Stomach (tissue), 9 donors: ENCODE measurements around the gene RPS14. TPM values are rescaled to one million over a fixed set of nuclear protein-coding genes. Genes with fewer than 3 reads are reported as not detected.

Experiments
- DNase-seq, 2 donors: peaks; one replicate each; pipeline versions ENCODE4 v3.0.0 to v3.0.0-alpha.2; 2013 to 2019
- H3K27ac ChIP-seq, 5 donors: fragments of 200-600 bp in 4 of 5; sonication (generic) in 4 of 5; one replicate each; pipeline ENCODE4 v1.5.1; 2013 to 2019; ENCODE audit warnings: mild to moderate bottlenecking in 1 of 5, moderate library complexity in 1 of 5
- H3K27me3 ChIP-seq, 3 donors: fragments of 200-600 bp; sonication (generic); one replicate each; pipeline ENCODE4 v1.5.1; 2017 to 2019; ENCODE audit warnings: mixed run types in 1 of 3
- H3K36me3 ChIP-seq, 4 donors: fragments of 200-600 bp; sonication (generic); 1 replicate in 3 of 4; 2 replicates in 1 of 4; pipeline ENCODE4 v1.5.1; 2016 to 2019
- H3K4me1 ChIP-seq, 4 donors: fragments of 200-600 bp; sonication (generic); one replicate each; pipeline ENCODE4 v1.5.1; 2016 to 2019
- H3K4me3 ChIP-seq, 4 donors: fragments of 200-600 bp; sonication (generic) in 3 of 4; one replicate each; pipeline ENCODE4 v1.5.1; 2016 to 2019; ENCODE audit warnings: mild to moderate bottlenecking in 1 of 4
- H3K9me3 ChIP-seq, 4 donors: fragments of 200-600 bp; sonication (generic); one replicate each; pipeline ENCODE4 v1.5.1; 2016 to 2019
- EP300 ChIP-seq: sonication (generic); formaldehyde crosslinking; IDR thresholded peaks from one replicate; pipeline ENCODE4 v1.6.1; 2017; ENCODE audit warnings: antibody characterized with exemption
- POLR2A ChIP-seq, 4 donors: fragments of 450-650 bp; IDR thresholded peaks; one replicate each; pipeline ENCODE4 v1.6.1; 2016; ENCODE audit warnings: antibody characterized with exemption in 4 of 4, control low read depth in 2 of 4, mild to moderate bottlenecking in 1 of 4, moderate library complexity in 1 of 4
- POLR2AphosphoS5 ChIP-seq, 3 donors: sonication (generic); formaldehyde crosslinking; IDR thresholded peaks; one replicate each; pipeline ENCODE4 v1.6.1; 2016; ENCODE audit warnings: antibody characterized with exemption in 3 of 3
- WGBS, 5 donors: extraction: QIAGEN DNeasy Blood & Tissue Kit in 3 of 5; methylation state at CpG; one replicate each; pipeline versions ENCODE4 v1.1.5 to v1.1.7; 2013 to 2018; 5-methylcytosine and 5-hydroxymethylcytosine counted together
- intact Hi-C: fragments of 100-400 bp; cut with DNase I; formaldehyde crosslinking; loops from one replicate; pipeline ENCODE4 v1.15.1; 2023; ENCODE audit warnings: low total_unique reads
- polyA plus RNA-seq, 3 donors: library from polyadenylated mRNA; stranded (reverse); fragments of 200-250 nt; gene quantifications; one replicate each; pipeline ENCODE4 v1.2.3, GENCODE V29; 2013
- total RNA-seq, 5 donors: library from RNA; depleted of rRNA; stranded (reverse); fragments of >200 nt; gene quantifications; one replicate each; pipeline versions ENCODE4 v1.1.0 to v1.2.3, GENCODE V29; 2014 to 2016
- TF ChIP-seq, protein P1 (sequence below), 7 experiments: fragments of 450-650 bp in 4 of 7; fragments of 200-600 bp in 3 of 7; sonication (generic) in 3 of 7; IDR thresholded peaks; one replicate each; pipeline ENCODE4 v1.5.1; 2016 to 2019; ENCODE audit warnings: antibody characterized with exemption in 7 of 7, control low read depth in 2 of 7, mild to moderate bottlenecking in 1 of 7
- donor health status: healthy with polysubstance abuse.
- donor health status: Bipolar disorder and iron deficiency.
- donor health status: healthy.

RPS14 gene
- total and polyA plus RNA-seq, 8 donors: 899 to 6,427 (median 3,570) TPM

DNA sequence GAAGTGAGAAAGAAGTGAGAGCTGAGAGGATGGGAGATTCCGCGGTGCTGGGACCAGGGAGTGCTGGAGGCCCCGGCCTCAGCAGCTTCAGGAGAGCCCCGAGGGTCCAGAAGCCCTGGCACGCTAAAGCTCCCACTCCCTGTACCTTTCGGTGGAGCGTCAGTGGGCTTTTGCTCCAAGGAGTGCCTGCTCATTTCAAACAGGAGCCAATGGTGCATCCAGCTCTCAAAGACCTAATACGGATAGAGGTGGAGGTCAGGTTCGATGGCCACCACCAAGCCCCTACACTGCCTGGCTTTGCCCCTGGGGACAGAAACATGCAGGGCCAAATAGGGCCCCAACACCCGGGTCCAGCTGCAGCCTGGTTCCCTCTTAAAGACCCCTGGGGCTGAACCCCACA lies 45.0 kb downstream of the RPS14 start:
- no peak for DNase-seq
- H3K27ac ChIP-seq: no peak overlapping the region
- H3K36me3 ChIP-seq: peaks cover 59 to 96% (median 75%) of the 10 kb centered on the region in 4 donors
- H3K9me3 ChIP-seq: no peaks in the 10 kb centered on the region
- WGBS, 5 donors: 91 to 95% (median 94%) methylated on average over 5 to 10 of the region's 10 CpGs
- TF ChIP-seq POLR2AphosphoS5 (IDR thresholded peaks at IDR 0.05): no peak
- TF ChIP-seq, protein P1, sequence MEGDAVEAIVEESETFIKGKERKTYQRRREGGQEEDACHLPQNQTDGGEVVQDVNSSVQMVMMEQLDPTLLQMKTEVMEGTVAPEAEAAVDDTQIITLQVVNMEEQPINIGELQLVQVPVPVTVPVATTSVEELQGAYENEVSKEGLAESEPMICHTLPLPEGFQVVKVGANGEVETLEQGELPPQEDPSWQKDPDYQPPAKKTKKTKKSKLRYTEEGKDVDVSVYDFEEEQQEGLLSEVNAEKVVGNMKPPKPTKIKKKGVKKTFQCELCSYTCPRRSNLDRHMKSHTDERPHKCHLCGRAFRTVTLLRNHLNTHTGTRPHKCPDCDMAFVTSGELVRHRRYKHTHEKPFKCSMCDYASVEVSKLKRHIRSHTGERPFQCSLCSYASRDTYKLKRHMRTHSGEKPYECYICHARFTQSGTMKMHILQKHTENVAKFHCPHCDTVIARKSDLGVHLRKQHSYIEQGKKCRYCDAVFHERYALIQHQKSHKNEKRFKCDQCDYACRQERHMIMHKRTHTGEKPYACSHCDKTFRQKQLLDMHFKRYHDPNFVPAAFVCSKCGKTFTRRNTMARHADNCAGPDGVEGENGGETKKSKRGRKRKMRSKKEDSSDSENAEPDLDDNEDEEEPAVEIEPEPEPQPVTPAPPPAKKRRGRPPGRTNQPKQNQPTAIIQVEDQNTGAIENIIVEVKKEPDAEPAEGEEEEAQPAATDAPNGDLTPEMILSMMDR (IDR thresholded peaks at IDR 0.05): no peak
- no peak for TF ChIP-seq EP300
- TF ChIP-seq POLR2A (IDR thresholded peaks at IDR 0.05): no peak
- peaks cover 0 to 27% (median 9%) of the 10 kb centered on the region in 4 donors for H3K4me1 ChIP-seq
- no peak overlapping the region for H3K4me3 ChIP-seq
- no peaks in the 10 kb centered on the region for H3K27me3 ChIP-seq
- intact Hi-C loops: no loop called here

DNA sequence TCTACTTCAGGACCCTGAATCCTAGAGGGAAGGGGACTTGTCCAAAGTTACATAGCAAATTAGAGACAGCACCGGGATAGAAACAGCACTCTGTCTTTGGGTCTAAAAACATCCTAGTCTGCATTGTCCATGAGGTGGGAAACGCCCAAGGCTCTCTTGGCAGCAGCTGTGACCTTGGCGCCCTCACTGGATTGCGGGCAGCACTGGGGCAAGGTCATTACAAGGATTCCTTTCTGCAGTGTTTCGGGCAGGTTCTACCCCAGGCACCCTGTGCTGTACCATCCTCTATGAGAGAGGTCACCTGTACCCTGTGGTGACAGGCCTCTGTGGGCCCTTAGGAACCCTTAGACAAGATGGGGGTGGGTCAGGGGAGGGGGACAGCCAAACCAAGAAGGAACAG lies 45.4 kb downstream of the RPS14 start:
- intact Hi-C loops: no loop called here
- no peak for DNase-seq
- WGBS, 5 donors: 64 to 72% (median 67%) methylated on average over 5 of the region's 5 CpGs
- Histone ChIP-seq H3K9me3 (no peaks in the 10 kb centered on the region), H3K4me3 (no peak overlapping the region), H3K27me3 (no peaks in the 10 kb centered on the region), H3K36me3 (peaks cover 63 to 100% (median 79%) of the 10 kb centered on the region in 4 donors), H3K27ac (no peak overlapping the region), H3K4me1 (peaks cover 0 to 27% (median 7%) of the 10 kb centered on the region in 4 donors)
- no peak for TF ChIP-seq EP300
- TF ChIP-seq, protein P1 (IDR thresholded peaks at IDR 0.05): no peak
- TF ChIP-seq POLR2A (IDR thresholded peaks at IDR 0.05): no peak
- no peak for TF ChIP-seq POLR2AphosphoS5 (IDR thresholded peaks at IDR 0.05)

DNA sequence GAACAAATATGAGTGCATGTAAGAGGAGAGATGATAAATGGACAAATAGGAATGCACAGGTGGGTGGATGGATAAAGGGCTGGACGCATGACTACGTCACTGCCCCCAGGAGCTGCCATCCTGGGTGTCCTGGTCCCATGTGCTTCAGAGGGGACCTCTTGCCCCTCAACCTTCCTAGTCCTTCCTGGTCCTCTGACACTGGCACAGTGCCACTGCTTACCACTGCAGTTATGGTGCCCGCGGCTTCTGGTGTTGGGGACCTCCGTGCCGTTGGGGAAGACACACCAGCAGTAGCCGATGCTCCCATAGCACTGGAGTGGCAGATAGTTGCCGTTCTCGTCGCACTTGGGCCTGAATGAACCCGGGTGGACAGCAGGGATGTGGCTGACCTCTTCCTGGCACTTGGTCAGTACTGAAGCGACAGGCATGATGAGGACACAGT lies 46.6 kb downstream of the RPS14 start:
- intact Hi-C loops: no loop called here
- Histone ChIP-seq H3K36me3 (peaks cover 66 to 100% (median 91%) of the 10 kb centered on the region in 4 donors), H3K9me3 (no peaks in the 10 kb centered on the region), H3K27me3 (no peaks in the 10 kb centered on the region), H3K4me1 (peaks cover 0 to 15% (median under 1%) of the 10 kb centered on the region in 4 donors), H3K4me3 (no peak overlapping the region), H3K27ac (no peak overlapping the region)
- TF ChIP-seq POLR2AphosphoS5 (IDR thresholded peaks at IDR 0.05): peak in 1 of 3 donors; percentile 2
- TF ChIP-seq, protein P1 (IDR thresholded peaks at IDR 0.05): no peak
- DNase-seq: no peak
- 82 to 97% (median 92%) methylated on average over 10 to 12 of the region's 12 CpGs for WGBS, 5 donors

DNA sequence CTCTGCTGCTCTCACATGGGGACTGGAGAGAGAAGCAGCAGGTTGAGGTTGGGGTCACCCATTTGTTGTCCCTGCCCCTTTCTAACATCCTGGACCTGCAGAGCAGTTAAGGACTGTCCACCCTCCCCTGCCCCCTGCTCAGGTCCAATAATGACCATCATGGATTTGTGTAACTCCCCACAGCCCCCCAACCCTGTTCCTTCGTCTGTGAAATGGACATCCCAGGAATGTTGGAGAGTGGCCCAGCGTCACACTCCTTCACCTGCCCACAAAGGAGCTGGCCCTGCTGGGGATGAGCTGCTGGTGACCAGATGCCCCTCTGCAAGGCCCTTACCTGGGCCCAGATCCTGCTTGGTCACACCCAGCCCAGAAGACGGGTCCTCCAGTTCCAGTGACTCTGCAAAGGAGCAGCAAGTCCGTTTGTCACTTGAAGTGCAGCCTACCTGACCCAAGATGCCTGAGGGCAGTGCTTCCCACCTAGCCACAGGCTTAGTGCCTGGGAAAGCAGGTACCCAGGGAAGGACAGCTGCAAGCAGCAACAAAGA lies 47.2 kb downstream of the RPS14 start:
- H3K9me3 ChIP-seq: no peaks in the 10 kb centered on the region
- H3K36me3 ChIP-seq: peaks cover 66 to 100% (median 96%) of the 10 kb centered on the region in 4 donors
- peaks cover 0 to 9% (median 0%) of the 10 kb centered on the region in 4 donors for H3K4me1 ChIP-seq
- no peak overlapping the region for H3K4me3 ChIP-seq
- no peak for DNase-seq
- no peak overlapping the region for H3K27ac ChIP-seq
- no peaks in the 10 kb centered on the region for H3K27me3 ChIP-seq
- intact Hi-C loops: no loop called here
- WGBS, 5 donors: 53 to 82% (median 70%) methylated on average over 3 to 4 of the region's 4 CpGs
- TF ChIP-seq POLR2A (IDR thresholded peaks at IDR 0.05) (no peak), EP300 (no peak), POLR2AphosphoS5 (IDR thresholded peaks at IDR 0.05) (no peak)
- TF ChIP-seq, protein P1 (IDR thresholded peaks at IDR 0.05): no peak
